Transverse colon (tissue), 4 donors: Measurements from ENCODE around the gene TCFL5. TPM values are rescaled to one million over a fixed set of nuclear protein-coding genes. Genes with fewer than 3 reads are reported as not detected.

Source experiments
- DNase-seq: peaks from one replicate; pipeline ENCODE4 v3.0.0-alpha.2; 2019
- H3K27ac ChIP-seq, 4 donors: fragments of 200-600 bp; sonication (generic); 2 replicates each; pipeline ENCODE4 v1.5.1; 2016 to 2018; ENCODE audit warnings: inconsistent platforms in 4 of 4
- H3K27me3 ChIP-seq: fragments of 200-600 bp; sonication (generic); 2 replicates; pipeline ENCODE4 v1.5.1; 2017; ENCODE audit warnings: inconsistent platforms
- H3K36me3 ChIP-seq, 4 donors: fragments of 200-600 bp; sonication (generic); 2 replicates each; pipeline ENCODE4 v1.5.1; 2017 to 2019; ENCODE audit warnings: inconsistent platforms in 4 of 4
- H3K4me1 ChIP-seq, 4 donors: fragments of 200-600 bp; sonication (generic); 2 replicates each; pipeline ENCODE4 v1.5.1; 2017 to 2020; ENCODE audit warnings: inconsistent platforms in 4 of 4
- H3K4me3 ChIP-seq, 4 donors: fragments of 200-600 bp; sonication (generic); 1 replicate in 1 of 4; 2 replicates in 3 of 4; pipeline versions ENCODE4 v1.5.1 to v1.6.1; 2017 to 2019; ENCODE audit warnings: inconsistent platforms in 4 of 4
- H3K9me3 ChIP-seq, 2 donors: fragments of 200-600 bp; sonication (generic); 2 replicates each; pipeline ENCODE4 v1.5.1; 2017 to 2019; ENCODE audit warnings: inconsistent platforms in 2 of 2
- CTCF ChIP-seq, 5 experiments: fragments of 200-600 bp in 3 of 5; fragments of 450-650 bp in 2 of 5; sonication (generic) in 3 of 5; IDR thresholded peaks; 1 replicate in 2 of 5; 2 replicates in 3 of 5; pipeline ENCODE4 v1.5.1; 2016 to 2017; ENCODE audit warnings: antibody characterized with exemption in 5 of 5, inconsistent platforms in 3 of 5, mild to moderate bottlenecking in 2 of 5, moderate library complexity in 1 of 5
- EP300 ChIP-seq: sonication (generic); formaldehyde crosslinking; IDR thresholded peaks from one replicate; pipeline ENCODE4 v1.6.1; 2017; ENCODE audit warnings: antibody characterized with exemption, low read depth
- POLR2A ChIP-seq: fragments of 450-650 bp; IDR thresholded peaks from one replicate; pipeline ENCODE4 v1.6.1; 2016; ENCODE audit warnings: antibody characterized with exemption, mild to moderate bottlenecking, moderate library complexity
- POLR2AphosphoS5 ChIP-seq, 3 donors: sonication (generic); formaldehyde crosslinking; IDR thresholded peaks; one replicate each; pipeline ENCODE4 v1.6.1; 2016; ENCODE audit warnings: antibody characterized with exemption in 3 of 3
- WGBS, 2 donors: methylation state at CpG; one replicate each; pipeline ENCODE4 v1.1.5; 2018; ENCODE audit warnings: low coverage in 1 of 2; 5-methylcytosine and 5-hydroxymethylcytosine counted together
- in situ Hi-C, 4 donors: fragments of 200-750 bp; cut with MboI; loops; one replicate each; pipeline versions ENCODE4 v1.15.0 to v1.15.1; 2017; ENCODE audit warnings: low sequenced_read_pairs in 3 of 4, low pct_ligation_motif_present in 1 of 4, low pct_unique_long_range_greater_than_20kb in 1 of 4
- intact Hi-C: fragments of 100-400 bp; cut with DNase I; formaldehyde crosslinking; loops from one replicate; pipeline ENCODE4 v1.15.1; 2023; ENCODE audit warnings: low total_unique reads
- total RNA-seq, 4 donors: library from RNA; depleted of rRNA; stranded (reverse); fragments of >200 nt; gene quantifications; one replicate each; pipeline ENCODE4 v1.1.0, GENCODE V29; 2016

The TCFL5 gene
- total RNA-seq, 4 donors from 2014 or later: 5.2 to 19.9 (median 5.9) TPM

- 90 to 95% methylated on average over 4 to 19 of the region's 19 CpGs for WGBS, 2 donors
- no peak for DNase-seq
- no peaks in the 10 kb centered on the region for H3K9me3 ChIP-seq
- in situ Hi-C loops: loop anchor here in 2 of 4 donors (25.0 kb wide), 2 partner anchors 112 to 137 kb away; no protein-coding TSS in a partner anchor
- H3K4me3 ChIP-seq: no peak overlapping the region
- no peak overlapping the region for H3K27ac ChIP-seq
- H3K4me1 ChIP-seq: peaks cover 20 to 37% (median 34%) of the 10 kb centered on the region in 4 donors
- intact Hi-C loops: no loop called here
- no peak for TF ChIP-seq POLR2AphosphoS5 (IDR thresholded peaks at IDR 0.05)
- no peak for TF ChIP-seq CTCF (IDR thresholded peaks at IDR 0.05)
- no peaks in the 10 kb centered on the region for H3K27me3 ChIP-seq
- H3K36me3 ChIP-seq: peaks cover 0 to 17% (median 5%) of the 10 kb centered on the region in 4 donors
These were observed 62.2 kb downstream of the TCFL5 start for GRCh38 chr20:62799459-62799858.

- in situ Hi-C loops (loop anchor here in 2 of 4 donors (25.0 kb wide), 2 partner anchors 112 to 137 kb away; no protein-coding TSS in a partner anchor), intact Hi-C loops (no loop called here)
- Histone ChIP-seq H3K4me1 (peaks cover 17 to 35% (median 32%) of the 10 kb centered on the region in 4 donors), H3K27me3 (no peaks in the 10 kb centered on the region), H3K4me3 (no peak overlapping the region), H3K36me3 (peaks cover 0 to 17% (median 5%) of the 10 kb centered on the region in 4 donors), H3K9me3 (no peaks in the 10 kb centered on the region), H3K27ac (peak overlapping the region in 1 of 4 donors; percentile 94)
- TF ChIP-seq CTCF (IDR thresholded peaks at IDR 0.05): no peak
- no peak for TF ChIP-seq EP300
- TF ChIP-seq POLR2AphosphoS5 (IDR thresholded peaks at IDR 0.05): no peak
- no peak for TF ChIP-seq POLR2A
- no peak for DNase-seq
- 96% methylated on average over 8 of the region's 8 CpGs; no CpG with 5 or more reads in 1 of the 2 donors for WGBS, 2 donors
These were observed 62.6 kb downstream of the TCFL5 start for GRCh38 chr20:62799036-62799435.

GRCh38 chr20:62797671-62798532 is 63.7 kb downstream of the TCFL5 start:
- DNase-seq: peak; percentile 83
- Histone ChIP-seq H3K27me3 (no peaks in the 10 kb centered on the region), H3K36me3 (peaks cover 0 to 17% (median 5%) of the 10 kb centered on the region in 4 donors), H3K9me3 (no peaks in the 10 kb centered on the region), H3K27ac (peak overlapping the region; percentile 94 to 97 (median 96)), H3K4me3 (peak overlapping the region in 1 of 4 donors; percentile 64), H3K4me1 (peaks cover 21 to 42% (median 36%) of the 10 kb centered on the region in 4 donors)
- in situ Hi-C loops: loop anchor here in 2 of 4 donors (25.0 kb wide), 2 partner anchors 111 to 136 kb away; no protein-coding TSS in a partner anchor
- TF ChIP-seq CTCF (IDR thresholded peaks at IDR 0.05) (peak in 2 of 5 experiments; percentile 14 to 35), EP300 (no peak), POLR2AphosphoS5 (IDR thresholded peaks at IDR 0.05) (peak in 1 of 3 donors; percentile 12), POLR2A (peak; percentile 42)
- intact Hi-C loops: no loop called here
- 33 to 53% methylated on average over 1 to 26 of the region's 26 CpGs for WGBS, 2 donors
